Measurements from ENCODE around the gene DCUN1D2.
"Not testable (repeated sequence)": the region's sequence is repeated elsewhere in the genome, so short reads cannot be mapped to it uniquely, and the experiment has no call there.

DCUN1D2 gene

GRCh38 chr13:113528813-113529180, 38.3 kb upstream of the DCUN1D2 start:
- Histone ChIP-seq H3K27me3 (ENCODE audit: insufficient read depth, poor library complexity, severe bottlenecking) (no peaks in the 10 kb centered on the region), H3K4me3 (ENCODE audit: severe bottlenecking) (no peak overlapping the region), H3K36me3 (ENCODE audit: low read depth) (peaks cover 65% of the 10 kb centered on the region), H3K27ac (ENCODE audit: poor library complexity, severe bottlenecking) (no peak overlapping the region), H3K9me3 (ENCODE audit: severe bottlenecking) (no peaks in the 10 kb centered on the region), H3K4me1 (ENCODE audit: insufficient read depth, poor library complexity, severe bottlenecking) (peaks cover 5% of the 10 kb centered on the region)
- no peak for DNase-seq (ENCODE audit: low spot score)
- ATAC-seq (ENCODE audit: low read depth): no peak
- TF ChIP-seq CTCF (IDR thresholded peaks at IDR 0.05; ENCODE audit: poor library complexity, severe bottlenecking): no peak

GRCh38 chr13:113528101-113528812, 37.7 kb upstream of the DCUN1D2 start:
- Histone ChIP-seq H3K36me3 (ENCODE audit: low read depth) (peaks cover 69% of the 10 kb centered on the region), H3K4me3 (ENCODE audit: severe bottlenecking) (no peak overlapping the region), H3K9me3 (ENCODE audit: severe bottlenecking) (no peaks in the 10 kb centered on the region), H3K4me1 (ENCODE audit: insufficient read depth, poor library complexity, severe bottlenecking) (peaks cover 5% of the 10 kb centered on the region), H3K27ac (ENCODE audit: poor library complexity, severe bottlenecking) (no peak overlapping the region), H3K27me3 (ENCODE audit: insufficient read depth, poor library complexity, severe bottlenecking) (no peaks in the 10 kb centered on the region)
- TF ChIP-seq CTCF (IDR thresholded peaks at IDR 0.05; ENCODE audit: poor library complexity, severe bottlenecking): no peak
- ATAC-seq (ENCODE audit: low read depth) (no peak), DNase-seq (ENCODE audit: low spot score) (peak; percentile 16)

GRCh38 chr13:113527272-113527958, 36.9 kb upstream of the DCUN1D2 start:
- Histone ChIP-seq H3K4me3 (ENCODE audit: severe bottlenecking) (no peak overlapping the region), H3K4me1 (ENCODE audit: insufficient read depth, poor library complexity, severe bottlenecking) (peaks cover 5% of the 10 kb centered on the region), H3K27ac (ENCODE audit: poor library complexity, severe bottlenecking) (no peak overlapping the region)

GRCh38 chr13:113526466-113527220, 36.1 kb upstream of the DCUN1D2 start:
- H3K27me3 ChIP-seq (ENCODE audit: insufficient read depth, poor library complexity, severe bottlenecking): no peaks in the 10 kb centered on the region
- DNase-seq (ENCODE audit: low spot score): no peak
- no peak overlapping the region for H3K27ac ChIP-seq (ENCODE audit: poor library complexity, severe bottlenecking)
- ATAC-seq (ENCODE audit: low read depth): no peak
- H3K4me3 ChIP-seq (ENCODE audit: severe bottlenecking): no peak overlapping the region
- peaks cover under 1% of the 10 kb centered on the region for H3K4me1 ChIP-seq (ENCODE audit: insufficient read depth, poor library complexity, severe bottlenecking)
- H3K36me3 ChIP-seq (ENCODE audit: low read depth): peaks cover 81% of the 10 kb centered on the region
- no peak for TF ChIP-seq CTCF (IDR thresholded peaks at IDR 0.05; ENCODE audit: poor library complexity, severe bottlenecking)
- no peaks in the 10 kb centered on the region for H3K9me3 ChIP-seq (ENCODE audit: severe bottlenecking)

More at GRCh38 chr13:113527272-113527958, 36.9 kb upstream of the DCUN1D2 start:
- DNase-seq (ENCODE audit: low spot score) (peak; percentile 17), ATAC-seq (ENCODE audit: low read depth) (no peak)
- Histone ChIP-seq H3K36me3 (ENCODE audit: low read depth) (peaks cover 78% of the 10 kb centered on the region), H3K9me3 (ENCODE audit: severe bottlenecking) (no peaks in the 10 kb centered on the region), H3K27me3 (ENCODE audit: insufficient read depth, poor library complexity, severe bottlenecking) (no peaks in the 10 kb centered on the region)
- no peak for TF ChIP-seq CTCF (IDR thresholded peaks at IDR 0.05; ENCODE audit: poor library complexity, severe bottlenecking)

- not testable (repeated sequence) for DNase-seq (ENCODE audit: low spot score); H3K4me1 ChIP-seq (ENCODE audit: insufficient read depth, poor library complexity, severe bottlenecking); H3K4me3 ChIP-seq (ENCODE audit: severe bottlenecking); H3K9me3 ChIP-seq (ENCODE audit: severe bottlenecking); H3K27me3 ChIP-seq (ENCODE audit: insufficient read depth, poor library complexity, severe bottlenecking); ATAC-seq (ENCODE audit: low read depth); H3K27ac ChIP-seq (ENCODE audit: poor library complexity, severe bottlenecking)
- H3K36me3 ChIP-seq (ENCODE audit: low read depth): peaks cover 76% of the 10 kb centered on the region
These were observed 31.9 kb upstream of the DCUN1D2 start for GRCh38 chr13:113522438-113522837.
